K562 (cell line): ENCODE data around the gene HPCAL1. TPM values are rescaled to one million over a fixed set of nuclear protein-coding genes. Genes with fewer than 3 reads are reported as not detected.

Source experiments
- ATAC-seq: fragments of 200-7000 bp; cut with Tn5 transposase; 3 replicates; pipeline ENCODE4 v1.9.1; 2020; ENCODE audit warnings: moderate library complexity
- BruUV-seq: library from RNA; stranded (reverse); fragments of 400-500 nt; replicated peaks from 2 replicates; lab custom pipeline; 2021; lab: Mats Ljungman, UMichigan
- CTCF ChIA-PET: fragments of 300-600 bp; formaldehyde crosslinking; extraction: SDS; loops from one replicate; lab custom pipeline; 2021; ENCODE audit warnings: low intra/inter-chr PET ratio; lab: Yijun Ruan, JAX
- POLR2A ChIA-PET: fragments of 300-600, 350-650 bp; sonication (Branson Sonifier 250); formaldehyde crosslinking; extraction: SDS; loops from one replicate; lab custom pipeline; 2021; ENCODE audit warnings: antibody characterized with exemption, inconsistent platforms; lab: Yijun Ruan, JAX
- DNase-seq, 4 experiments: peaks; one replicate each; pipeline versions ENCODE4 v3.0.0 to v3.0.0-alpha.2; 2011 to 2018; ENCODE audit warnings: low spot score in 3 of 4, mixed read lengths in 3 of 4; ENCODE audit errors: extremely low read depth in 1 of 4
- FAIRE-seq: peaks from 2 replicates; lab custom pipeline; 2011; peaks lifted over from hg19 to GRCh38; lab: Jason Lieb, UNC
- H2AFZ ChIP-seq: 2 replicates; pipeline ENCODE4 v1.6.0; 2011; ENCODE audit warnings: low read depth, low read length, control low read depth, inconsistent platforms
- H3K27ac ChIP-seq: fragments of 200-600 bp; 3 replicates; pipeline ENCODE4 v1.8.0; 2011; ENCODE audit warnings: low read depth, mild to moderate bottlenecking, control low read depth, inconsistent platforms, low read length, moderate library complexity, mixed read lengths; ENCODE audit errors: extremely low read depth
- H3K27me3 ChIP-seq, 2 experiments: fragments of 300-600 bp in 1 of 2; 2 replicates in 1 of 2; 3 replicates in 1 of 2; pipeline versions ENCODE4 v1.6.0 to v1.8.0; 2011; ENCODE audit warnings: inconsistent platforms in 2 of 2, low read length in 2 of 2, mild to moderate bottlenecking in 1 of 2, mixed read lengths in 1 of 2, moderate library complexity in 1 of 2; ENCODE audit not compliant: control insufficient read depth in 2 of 2, insufficient read depth in 2 of 2
- H3K36me3 ChIP-seq: fragments of 300-600 bp; 3 replicates; pipeline ENCODE4 v1.8.0; 2011; ENCODE audit warnings: mild to moderate bottlenecking, low read length, inconsistent platforms; ENCODE audit not compliant: control insufficient read depth, insufficient read depth
- H3K4me1 ChIP-seq, 2 experiments: fragments of 200-600 bp in 1 of 2; replicated peaks in 1 of 2; 2 replicates in 1 of 2; 3 replicates in 1 of 2; pipeline versions ENCODE4 v1.5.1 to v1.8.0; 2011; ENCODE audit warnings: inconsistent platforms in 2 of 2, low read length in 2 of 2, mild to moderate bottlenecking in 1 of 2, mixed read lengths in 1 of 2, moderate library complexity in 1 of 2; ENCODE audit not compliant: control insufficient read depth in 2 of 2, insufficient read depth in 2 of 2
- H3K4me2 ChIP-seq: 2 replicates; pipeline ENCODE4 v1.6.1; 2011; ENCODE audit warnings: low read length, control low read depth, inconsistent platforms, mixed read lengths; ENCODE audit not compliant: insufficient read depth
- H3K4me3 ChIP-seq: fragments of 200-600 bp; sonication (generic), shearing (Covaris generic); 2 replicates; pipeline ENCODE4 v1.5.1; 2016; ENCODE audit warnings: control low read depth, inconsistent platforms
- H3K79me2 ChIP-seq: fragments of 200-600 bp; 3 replicates; pipeline ENCODE4 v1.8.0; 2011; ENCODE audit warnings: low read length, inconsistent platforms; ENCODE audit not compliant: control insufficient read depth, insufficient read depth
- H3K9ac ChIP-seq, 2 experiments: 2 replicates each; pipeline versions ENCODE4 v1.6.0 to v1.6.1; 2011; ENCODE audit warnings: low read depth in 2 of 2, low read length in 2 of 2, control low read depth in 1 of 2, inconsistent platforms in 1 of 2, mild to moderate bottlenecking in 1 of 2, mixed read lengths in 1 of 2; ENCODE audit not compliant: insufficient read depth in 1 of 2
- H3K9me1 ChIP-seq: one replicate; pipeline ENCODE4 v1.6.0; 2011; ENCODE audit warnings: inconsistent platforms, mild to moderate bottlenecking, low read length, moderate library complexity; ENCODE audit not compliant: control insufficient read depth, insufficient read depth
- H3K9me3 ChIP-seq: replicated peaks from 2 replicates; pipeline ENCODE4 v1.5.1; 2011; ENCODE audit warnings: low read depth, low read length, inconsistent platforms; ENCODE audit not compliant: control insufficient read depth, insufficient read depth
- H4K20me1 ChIP-seq: replicated peaks from 2 replicates; pipeline ENCODE4 v1.6.1; 2011; ENCODE audit warnings: low read length, inconsistent platforms, mixed read lengths; ENCODE audit not compliant: control insufficient read depth, insufficient read depth
- ADNP ChIP-seq: fragments of 200-800 bp; sonication (Bioruptor generic); IDR thresholded peaks from 2 replicates; pipeline ENCODE4 v1.6.1; 2016; ENCODE audit warnings: missing genetic modification characterization, missing compliant biosample characterization
- ESRRA ChIP-seq: fragments of 450-650 bp; IDR thresholded peaks from 2 replicates; pipeline ENCODE4 v1.6.1; 2014; ENCODE audit warnings: low read depth, mild to moderate bottlenecking, moderate library complexity, borderline replicate concordance
- GTF3C2 ChIP-seq: IDR thresholded peaks from 3 replicates; pipeline ENCODE4 v1.6.1; 2011; ENCODE audit warnings: borderline replicate concordance, mild to moderate bottlenecking, moderate library complexity; ENCODE audit not compliant: insufficient read length; ENCODE audit errors: extremely low read depth
- HMG20B ChIP-seq: fragments of 250-450 bp; sonication (Bioruptor Pico); IDR thresholded peaks from 2 replicates; pipeline ENCODE4 v1.5.0; 2021; ENCODE audit warnings: mild to moderate bottlenecking
- IRF2 ChIP-seq: sonication (generic); formaldehyde crosslinking; IDR thresholded peaks from 2 replicates; pipeline ENCODE4 v1.8.1; 2022; ENCODE audit warnings: mild to moderate bottlenecking, missing genetic modification reagents
- JUNB ChIP-seq: fragments of 450-650 bp; formaldehyde crosslinking; conservative IDR thresholded peaks from 2 replicates; pipeline ENCODE4 v1.4.0; 2020; ENCODE audit warnings: mild to moderate bottlenecking
- SNAPC5 ChIP-seq: fragments of 250-450 bp; sonication (Bioruptor Pico); IDR thresholded peaks from 2 replicates; pipeline ENCODE4 v1.8.0; 2021; ENCODE audit warnings: moderate library complexity, mild to moderate bottlenecking, inconsistent platforms
- SPI1 ChIP-seq: IDR thresholded peaks from 2 replicates; pipeline ENCODE4 v1.6.1; 2011; ENCODE audit warnings: low read depth, low read length, control low read depth, borderline replicate concordance
- SRSF1 ChIP-seq: fragments of 200-400 bp; formaldehyde crosslinking; IDR thresholded peaks from 2 replicates; pipeline ENCODE4 v1.6.1; 2017; ENCODE audit warnings: mild to moderate bottlenecking, low read depth, low read length, moderate library complexity
- SRSF7 ChIP-seq: fragments of 200-400 bp; formaldehyde crosslinking; optimal IDR thresholded peaks from 2 replicates; pipeline ENCODE3; 2017; ENCODE audit warnings: mild to moderate bottlenecking, low read depth, low read length
- ZNF511 ChIP-seq: sonication (generic); formaldehyde crosslinking; IDR thresholded peaks from 2 replicates; pipeline ENCODE4 v1.8.0; 2022; ENCODE audit warnings: mild to moderate bottlenecking, missing genetic modification reagents
- ZNF584 ChIP-seq: fragments of 200-800 bp; sonication (Bioruptor generic); IDR thresholded peaks from 2 replicates; pipeline ENCODE4 v1.6.1; 2016; ENCODE audit warnings: low read depth, mild to moderate bottlenecking, missing genetic modification characterization, missing compliant biosample characterization
- ZNF644 ChIP-seq: fragments of 200-800 bp; sonication (Bioruptor generic); IDR thresholded peaks from 2 replicates; pipeline ENCODE4 v1.6.1; 2016; ENCODE audit warnings: low read depth, missing genetic modification characterization, missing compliant biosample characterization
- ZNF76 ChIP-seq: fragments of 250-450 bp; sonication (Bioruptor Pico); IDR thresholded peaks from 2 replicates; pipeline ENCODE4 v1.4.0; 2020; ENCODE audit warnings: mild to moderate bottlenecking, moderate library complexity, borderline replicate concordance
- ZNF764 ChIP-seq: fragments of 250-450 bp; sonication (Bioruptor Pico); IDR thresholded peaks from 2 replicates; pipeline ENCODE4 v1.4.0; 2020; ENCODE audit warnings: low read depth, mild to moderate bottlenecking, moderate library complexity
- WGBS: fragments of 100-300 bp; shearing (Covaris generic); methylation state at CpG from one replicate; pipeline ENCODE4 v1.1.6; 2016; ENCODE audit warnings: low coverage, mixed read lengths; ENCODE audit not compliant: insufficient coverage; ENCODE audit errors: missing lambda C conversion rate; 5-methylcytosine and 5-hydroxymethylcytosine counted together
- in situ Hi-C: fragments of 300-500 bp; cut with MboI; formaldehyde crosslinking; loops from 4 replicates; pipeline ENCODE4 v1.15.0; 2018; ENCODE audit warnings: inconsistent platforms, mixed read lengths
- intact Hi-C: fragments of 100-400 bp; cut with micrococcal nuclease; formaldehyde crosslinking; loops from 2 replicates; pipeline ENCODE4 v1.14.2; 2022
- polyA plus RNA-seq, 8 experiments: library from polyadenylated mRNA; depleted of rRNA in 4 of 8; stranded (reverse) in 5 of 8; unstranded in 3 of 8; fragments of >200 nt; fragmentation: Nextera tagmentation in 2 of 8; fragmentation: Illumina TruSeq in 1 of 8; extraction: Ambion mirVana in 2 of 8; extraction: Trizol in 1 of 8; gene quantifications; 2 replicates each; pipeline versions ENCODE4 v1.2.1 to v1.2.3, GENCODE V29; 2011 to 2014; ENCODE audit warnings: inconsistent platforms in 1 of 8, missing spikeins in 1 of 8
- total RNA-seq, 7 experiments: library from RNA; depleted of rRNA in 6 of 7; stranded (reverse); fragments of >200 nt in 6 of 7; fragmentation: Illumina TruSeq in 2 of 7; extraction: Trizol in 2 of 7; gene quantifications; 2 replicates each; pipeline versions ENCODE4 v1.2.1 to v1.2.3, GENCODE V29; 2011 to 2021; ENCODE audit warnings: low replicate concordance in 1 of 7
- TF ChIP-seq, protein P1 (sequence below): fragments of 250-450 bp; sonication (Bioruptor Pico); IDR thresholded peaks from 2 replicates; pipeline ENCODE4 v1.5.1; 2021; ENCODE audit warnings: mild to moderate bottlenecking
- TF ChIP-seq, protein P2 (sequence below): fragments of 250-450 bp; sonication (Bioruptor Pico); IDR thresholded peaks from 2 replicates; pipeline ENCODE4 v1.4.0; 2020

The HPCAL1 gene
- total and polyA plus RNA-seq, 9 of the 15 experiments (the other 6 are each of a cell fraction or from before 2014, with no cell fraction given), result 2.7 to 65.5 (median 23.9) TPM

- H3K79me2 ChIP-seq, result no peaks in the 10 kb centered on the region
- POLR2A ChIA-PET, result no interaction called here
- no peak overlapping the region for H3K4me2 ChIP-seq
- DNase-seq, result no peak
- BruUV-seq, result no TSS peak
- intact Hi-C loops, result no loop called here
- no peaks in the 10 kb centered on the region for H3K9me1 ChIP-seq
- H3K9me3 ChIP-seq, result 0 out of 2 replicates have a peak, but pooled peaks cover 8% of the 10 kb centered on the region
- FAIRE-seq, result no peak
- peaks cover under 1 to 28% of the 10 kb centered on the region in 2 experiments; a peak in 4 of 5 replicates for H3K4me1 ChIP-seq
- 79% methylated on average over 7 of the region's 7 CpGs for WGBS
- H3K4me3 ChIP-seq, result no peak overlapping the region
- 0 out of 2 replicates have a peak, but pooled peaks cover 4% of the 10 kb centered on the region for H4K20me1 ChIP-seq
- H3K9ac ChIP-seq, result peak overlapping the region in 1 of 2 experiments; percentile 53; a peak in 1 of 4 replicates
- H3K27ac ChIP-seq, result no peak overlapping the region
- in situ Hi-C loops, result loop anchor here (10.0 to 25.0 kb wide), 2 partner anchors 152 to 269 kb away; no protein-coding TSS in a partner anchor
- no peak overlapping the region for H2AFZ ChIP-seq
- no peak for ATAC-seq
- CTCF ChIA-PET, result no interaction called here
- H3K27me3 ChIP-seq, result no peaks in the 10 kb centered on the region
- peaks cover 10% of the 10 kb centered on the region; the same call in 2 of the 3 replicates for H3K36me3 ChIP-seq
- TF ChIP-seq ESRRA, result no peak
- TF ChIP-seq SNAPC5 (CRISPR knock-in tag), result no peak
- TF ChIP-seq, protein P1, sequence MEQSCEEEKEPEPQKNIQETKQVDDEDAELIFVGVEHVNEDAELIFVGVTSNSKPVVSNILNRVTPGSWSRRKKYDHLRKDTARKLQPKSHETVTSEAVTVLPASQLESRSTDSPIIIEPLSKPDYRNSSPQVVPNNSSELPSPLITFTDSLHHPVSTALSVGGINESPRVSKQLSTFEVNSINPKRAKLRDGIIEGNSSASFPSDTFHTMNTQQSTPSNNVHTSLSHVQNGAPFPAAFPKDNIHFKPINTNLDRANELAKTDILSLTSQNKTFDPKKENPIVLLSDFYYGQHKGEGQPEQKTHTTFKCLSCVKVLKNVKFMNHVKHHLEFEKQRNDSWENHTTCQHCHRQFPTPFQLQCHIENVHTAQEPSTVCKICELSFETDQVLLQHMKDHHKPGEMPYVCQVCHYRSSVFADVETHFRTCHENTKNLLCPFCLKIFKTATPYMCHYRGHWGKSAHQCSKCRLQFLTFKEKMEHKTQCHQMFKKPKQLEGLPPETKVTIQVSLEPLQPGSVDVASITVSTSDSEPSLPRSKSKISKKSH (CRISPR knock-in tag), result no peak
- TF ChIP-seq ZNF764 (CRISPR knock-in tag), result no peak
- no peak for TF ChIP-seq ZNF584 (CRISPR knock-in tag)
- no peak for TF ChIP-seq SRSF1
- TF ChIP-seq ZNF644 (tag), result no peak
- no peak for TF ChIP-seq IRF2 (CRISPR knock-in tag)
- TF ChIP-seq SPI1, result no peak
- no peak for TF ChIP-seq SRSF7
- no peak for TF ChIP-seq ZNF511 (CRISPR knock-in tag)
- no peak for TF ChIP-seq GTF3C2
- TF ChIP-seq JUNB (CRISPR knock-in tag), result no peak
- TF ChIP-seq, protein P2, sequence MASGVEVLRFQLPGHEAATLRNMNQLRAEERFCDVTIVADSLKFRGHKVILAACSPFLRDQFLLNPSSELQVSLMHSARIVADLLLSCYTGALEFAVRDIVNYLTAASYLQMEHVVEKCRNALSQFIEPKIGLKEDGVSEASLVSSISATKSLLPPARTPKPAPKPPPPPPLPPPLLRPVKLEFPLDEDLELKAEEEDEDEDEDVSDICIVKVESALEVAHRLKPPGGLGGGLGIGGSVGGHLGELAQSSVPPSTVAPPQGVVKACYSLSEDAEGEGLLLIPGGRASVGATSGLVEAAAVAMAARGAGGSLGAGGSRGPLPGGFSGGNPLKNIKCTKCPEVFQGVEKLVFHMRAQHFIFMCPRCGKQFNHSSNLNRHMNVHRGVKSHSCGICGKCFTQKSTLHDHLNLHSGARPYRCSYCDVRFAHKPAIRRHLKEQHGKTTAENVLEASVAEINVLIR, result no peak
- TF ChIP-seq ZNF76 (CRISPR knock-in tag), result no peak
- TF ChIP-seq ADNP (tag), result no peak
- TF ChIP-seq HMG20B (CRISPR knock-in tag), result no peak
Observed at GRCh38 chr2:10413991-10414451, 111.3 kb downstream of the HPCAL1 start.
